ENCODE measurements around the gene SNAI3.

Gene SNAI3

DNA sequence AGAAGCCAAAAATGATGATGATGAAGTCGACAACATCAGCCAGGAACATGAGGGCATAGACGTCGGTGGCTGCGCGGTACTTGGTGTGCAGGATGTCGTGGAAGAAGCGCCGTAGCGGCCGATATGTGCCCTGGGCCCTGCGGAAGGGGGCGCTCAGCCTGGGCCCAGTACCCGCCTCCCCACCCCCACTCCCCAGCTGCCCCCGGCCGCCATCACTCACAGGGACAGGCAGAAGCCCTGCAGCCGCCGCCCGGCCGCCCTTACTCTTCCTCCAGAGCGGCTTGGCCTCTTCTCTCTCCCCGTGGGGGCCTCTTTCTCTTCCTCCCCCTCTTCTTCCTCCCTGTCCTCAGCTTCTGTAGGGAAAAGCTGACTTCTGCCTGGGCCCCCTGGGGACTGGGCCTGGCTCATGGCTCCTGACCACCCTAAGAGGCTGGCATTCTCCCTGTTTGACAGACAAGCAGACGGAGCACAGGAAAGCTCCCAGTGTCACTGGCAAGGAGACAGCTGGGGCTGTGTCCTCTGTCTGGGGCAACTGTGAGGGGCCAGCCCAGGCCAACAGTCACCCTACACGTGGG lies 34.2 kb upstream of the SNAI3 start:
- no peak for DNase-seq
- H3K36me3 ChIP-seq = peaks cover 67 to 100% (median 96%) of the 10 kb centered on the region in 3 donors

DNA sequence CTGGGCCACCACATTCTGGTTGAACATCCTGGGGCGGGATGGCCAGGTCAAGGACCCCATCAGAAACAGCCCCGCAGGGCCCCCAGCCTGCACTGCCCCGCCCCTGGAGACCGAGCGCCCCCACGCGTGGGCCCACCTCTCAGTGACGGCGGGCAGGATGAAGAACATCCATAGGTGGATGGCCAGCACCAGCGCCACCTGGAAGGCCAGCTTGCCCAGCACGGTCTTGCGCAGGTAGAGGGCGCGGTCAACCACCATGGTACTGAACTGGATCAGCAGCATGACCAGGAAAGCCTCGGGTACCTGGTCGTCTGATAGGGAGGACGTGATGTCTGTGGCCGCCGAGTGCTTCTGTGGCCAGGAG lies 33.6 kb upstream of the SNAI3 start:
- intact Hi-C loops (cut with DNase I; ENCODE audit: low total_unique reads) = no loop called here
- Histone ChIP-seq H3K4me1 (no peaks in the 10 kb centered on the region), H3K4me3 (no peak overlapping the region)

More for the DNA sequence above, 34.2 kb upstream of the SNAI3 start:
- Histone ChIP-seq H3K27me3 (no peaks in the 10 kb centered on the region), H3K4me3 (no peak overlapping the region), H3K27ac (no peak overlapping the region), H3K4me1 (no peaks in the 10 kb centered on the region), H3K9me3 (no peaks in the 10 kb centered on the region)
- intact Hi-C loops (cut with DNase I; ENCODE audit: low total_unique reads) = no loop called here
- TF ChIP-seq, protein P1, sequence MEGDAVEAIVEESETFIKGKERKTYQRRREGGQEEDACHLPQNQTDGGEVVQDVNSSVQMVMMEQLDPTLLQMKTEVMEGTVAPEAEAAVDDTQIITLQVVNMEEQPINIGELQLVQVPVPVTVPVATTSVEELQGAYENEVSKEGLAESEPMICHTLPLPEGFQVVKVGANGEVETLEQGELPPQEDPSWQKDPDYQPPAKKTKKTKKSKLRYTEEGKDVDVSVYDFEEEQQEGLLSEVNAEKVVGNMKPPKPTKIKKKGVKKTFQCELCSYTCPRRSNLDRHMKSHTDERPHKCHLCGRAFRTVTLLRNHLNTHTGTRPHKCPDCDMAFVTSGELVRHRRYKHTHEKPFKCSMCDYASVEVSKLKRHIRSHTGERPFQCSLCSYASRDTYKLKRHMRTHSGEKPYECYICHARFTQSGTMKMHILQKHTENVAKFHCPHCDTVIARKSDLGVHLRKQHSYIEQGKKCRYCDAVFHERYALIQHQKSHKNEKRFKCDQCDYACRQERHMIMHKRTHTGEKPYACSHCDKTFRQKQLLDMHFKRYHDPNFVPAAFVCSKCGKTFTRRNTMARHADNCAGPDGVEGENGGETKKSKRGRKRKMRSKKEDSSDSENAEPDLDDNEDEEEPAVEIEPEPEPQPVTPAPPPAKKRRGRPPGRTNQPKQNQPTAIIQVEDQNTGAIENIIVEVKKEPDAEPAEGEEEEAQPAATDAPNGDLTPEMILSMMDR (IDR thresholded peaks at IDR 0.05) = no peak

DNA sequence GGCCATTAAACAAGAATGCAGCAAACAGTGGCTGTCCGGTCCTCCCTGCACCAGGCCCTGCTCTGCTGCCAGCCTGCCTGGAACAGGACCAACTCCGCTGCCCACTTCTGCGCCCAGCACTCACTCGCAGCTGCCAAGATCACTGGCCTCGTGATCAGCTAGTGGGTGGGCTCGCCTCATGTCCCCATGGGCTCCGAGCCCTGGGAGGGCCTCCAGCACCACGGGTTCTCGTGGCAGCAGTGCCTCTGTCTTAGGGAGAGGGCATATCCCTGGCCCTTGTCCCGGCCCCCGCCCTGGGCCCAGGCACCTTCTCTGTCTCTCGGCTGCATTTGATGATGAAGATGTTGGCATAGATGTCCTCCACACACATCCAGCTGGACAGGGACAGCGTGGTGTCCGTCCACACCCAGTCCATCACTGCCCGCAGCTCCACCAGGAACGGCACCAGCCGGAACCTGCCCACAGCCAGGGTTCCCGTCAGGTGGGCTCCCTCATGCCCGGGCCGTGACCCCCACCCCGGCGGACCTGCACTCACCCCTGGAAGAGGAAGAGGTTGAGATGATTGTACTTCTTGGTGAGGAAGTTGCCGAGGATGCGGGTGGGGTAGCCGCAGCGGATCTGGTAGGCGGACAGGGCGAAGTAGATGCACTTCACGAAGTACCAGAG lies 33.1 kb upstream of the SNAI3 start:
- no peak for DNase-seq
- no peak overlapping the region for H3K27ac ChIP-seq
- H3K9me3 ChIP-seq = no peaks in the 10 kb centered on the region
- intact Hi-C loops (cut with DNase I; ENCODE audit: low total_unique reads) = no loop called here
- H3K36me3 ChIP-seq = peaks cover 72 to 100% (median 97%) of the 10 kb centered on the region in 3 donors
- no peaks in the 10 kb centered on the region for H3K4me1 ChIP-seq
- H3K27me3 ChIP-seq = no peaks in the 10 kb centered on the region
- TF ChIP-seq, protein P1 (IDR thresholded peaks at IDR 0.05) = no peak
- no peak overlapping the region for H3K4me3 ChIP-seq

More for the DNA sequence above, 33.6 kb upstream of the SNAI3 start:
- no peak for DNase-seq
- H3K27ac ChIP-seq = no peak overlapping the region
- H3K36me3 ChIP-seq = peaks cover 68 to 100% (median 96%) of the 10 kb centered on the region in 3 donors
- no peaks in the 10 kb centered on the region for H3K27me3 ChIP-seq
- TF ChIP-seq, protein P1 (IDR thresholded peaks at IDR 0.05) = no peak
- no peaks in the 10 kb centered on the region for H3K9me3 ChIP-seq

DNA sequence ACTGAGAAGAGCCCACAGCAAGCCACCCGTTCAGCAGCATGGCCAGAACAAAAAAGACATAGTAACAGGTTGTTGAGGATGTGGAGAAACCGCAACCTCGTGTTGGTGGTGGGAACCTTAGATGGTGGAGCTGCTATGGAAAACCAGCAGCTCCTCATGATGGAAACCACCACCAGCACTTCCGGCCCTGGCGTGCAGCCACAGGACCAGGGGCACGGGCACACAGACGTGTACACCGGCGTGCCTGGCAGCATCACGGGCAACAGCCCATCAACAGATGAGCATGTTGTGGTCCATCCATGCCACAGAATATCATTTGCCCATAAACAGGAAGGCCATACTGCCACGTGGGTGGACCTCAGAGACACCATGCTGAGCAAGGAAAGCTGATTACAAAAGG lies 31.9 kb upstream of the SNAI3 start:
- intact Hi-C loops (cut with DNase I; ENCODE audit: low total_unique reads) = no loop called here
- no peak overlapping the region for H3K4me3 ChIP-seq
- no peaks in the 10 kb centered on the region for H3K9me3 ChIP-seq
- peaks cover 71 to 100% (median 99%) of the 10 kb centered on the region in 3 donors for H3K36me3 ChIP-seq
- H3K4me1 ChIP-seq = no peaks in the 10 kb centered on the region
- TF ChIP-seq, protein P1 (IDR thresholded peaks at IDR 0.05) = no peak
- no peak for DNase-seq
- H3K27ac ChIP-seq = no peak overlapping the region
- H3K27me3 ChIP-seq = no peaks in the 10 kb centered on the region

DNA sequence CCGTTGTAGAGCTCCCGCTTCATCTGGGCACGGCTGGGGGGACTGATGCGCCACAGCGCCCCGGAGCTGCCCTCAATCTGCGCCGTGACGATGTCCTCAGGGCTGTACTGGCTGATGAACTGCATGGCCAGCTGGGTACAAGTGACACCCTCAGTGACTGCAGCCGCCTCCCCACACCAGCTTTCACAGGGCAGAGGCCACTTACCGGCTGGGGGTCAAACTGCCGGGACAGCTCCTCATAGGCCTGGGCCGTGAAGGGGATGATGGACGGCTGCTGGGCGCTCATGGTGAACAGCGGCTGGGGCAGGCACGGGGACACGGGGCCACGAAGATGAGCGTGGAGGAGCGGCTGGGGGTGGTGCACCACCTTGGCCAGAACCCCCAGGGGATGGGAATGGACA lies 30.3 kb upstream of the SNAI3 start:
- Histone ChIP-seq H3K27ac (no peak overlapping the region), H3K4me3 (no peak overlapping the region), H3K27me3 (no peaks in the 10 kb centered on the region), H3K4me1 (no peaks in the 10 kb centered on the region), H3K9me3 (no peaks in the 10 kb centered on the region), H3K36me3 (peaks cover 57 to 92% (median 84%) of the 10 kb centered on the region in 3 donors)
- TF ChIP-seq, protein P1 (IDR thresholded peaks at IDR 0.05) = no peak
- intact Hi-C loops (cut with DNase I; ENCODE audit: low total_unique reads) = no loop called here
- DNase-seq = no peak

Measured in tibial artery (tissue), 4 donors.